Thyroid gland (tissue), 4 donors: ENCODE results near the gene CREB3L1. TPM values are rescaled to one million over a fixed set of nuclear protein-coding genes. Genes with fewer than 3 reads are reported as not detected.

ENCODE experiments used
- DNase-seq, 2 donors: peaks; one replicate each; pipeline ENCODE4 v3.0.0-alpha.2; 2019
- H3K27ac ChIP-seq, 3 donors: fragments of 200-600 bp; sonication (generic); 1 replicate in 2 of 3; 2 replicates in 1 of 3; pipeline ENCODE4 v1.5.1; 2016 to 2019; ENCODE audit warnings: mild to moderate bottlenecking in 1 of 3, moderate library complexity in 1 of 3
- H3K27me3 ChIP-seq: fragments of 200-600 bp; sonication (generic); one replicate; pipeline ENCODE4 v1.5.1; 2019
- H3K36me3 ChIP-seq, 2 donors: fragments of 200-600 bp; sonication (generic); one replicate each; pipeline ENCODE4 v1.5.1; 2016 to 2019
- H3K4me1 ChIP-seq, 2 donors: fragments of 200-600 bp; sonication (generic); one replicate each; pipeline ENCODE4 v1.5.1; 2017 to 2019
- H3K4me3 ChIP-seq, 3 donors: fragments of 200-600 bp; sonication (generic); replicated peaks in 1 of 3; 1 replicate in 2 of 3; 2 replicates in 1 of 3; pipeline ENCODE4 v1.5.1; 2016; ENCODE audit warnings: mild to moderate bottlenecking in 1 of 3
- H3K9me3 ChIP-seq: fragments of 200-600 bp; sonication (generic); one replicate; pipeline ENCODE4 v1.5.1; 2017
- CTCF ChIP-seq, 6 experiments: fragments of 200-600 bp in 3 of 6; fragments of 450-650 bp in 3 of 6; sonication (generic) in 3 of 6; IDR thresholded peaks; one replicate each; pipeline ENCODE4 v1.5.1; 2016 to 2019; ENCODE audit warnings: antibody characterized with exemption in 6 of 6, mild to moderate bottlenecking in 2 of 6, inconsistent platforms in 1 of 6, moderate library complexity in 1 of 6
- POLR2A ChIP-seq, 2 donors: fragments of 450-650 bp; IDR thresholded peaks; one replicate each; pipeline ENCODE4 v1.6.1; 2017; ENCODE audit warnings: antibody characterized with exemption in 2 of 2, mild to moderate bottlenecking in 2 of 2, moderate library complexity in 1 of 2
- WGBS, 2 donors: methylation state at CpG; one replicate each; pipeline ENCODE4 v1.1.5; 2017; 5-methylcytosine and 5-hydroxymethylcytosine counted together
- intact Hi-C: fragments of 100-400 bp; cut with DNase I; formaldehyde crosslinking; loops from one replicate; pipeline ENCODE4 v1.15.1; 2023
- total RNA-seq, 4 donors: library from RNA; depleted of rRNA; stranded (reverse); fragments of >200 nt; gene quantifications; one replicate each; pipeline ENCODE4 v1.2.3, GENCODE V29; 2016

CREB3L1 gene
- total RNA-seq, 4 donors from 2014 or later: 0.88 to 3.1 (median 2.1) TPM

GRCh38 chr11:46364056-46364455 lies 86.6 kb downstream of the CREB3L1 start:
- no peak overlapping the region for H3K27ac ChIP-seq
- 95% methylated on average over 6 to 7 of the region's 9 CpGs for WGBS, 2 donors

GRCh38 chr11:46364791-46365190 lies 87.3 kb downstream of the CREB3L1 start:
- intact Hi-C loops: no loop called here
- Histone ChIP-seq H3K4me3 (no peak overlapping the region), H3K27ac (no peak overlapping the region), H3K27me3 (no peaks in the 10 kb centered on the region), H3K9me3 (no peaks in the 10 kb centered on the region), H3K4me1 (peaks cover 18 to 33% of the 10 kb centered on the region in 2 donors), H3K36me3 (peaks cover 0 to 7% of the 10 kb centered on the region in 2 donors)
- DNase-seq: no peak
- WGBS, 2 donors: 83 to 100% methylated on average over 2 to 3 of the region's 3 CpGs
- no peak for TF ChIP-seq CTCF (IDR thresholded peaks at IDR 0.05)
- TF ChIP-seq POLR2A (IDR thresholded peaks at IDR 0.05): no peak

More at GRCh38 chr11:46364056-46364455, 86.6 kb downstream of the CREB3L1 start:
- Histone ChIP-seq H3K36me3 (peaks cover 0 to 7% of the 10 kb centered on the region in 2 donors), H3K9me3 (no peaks in the 10 kb centered on the region), H3K27me3 (no peaks in the 10 kb centered on the region), H3K4me3 (no peak overlapping the region), H3K4me1 (peaks cover 18 to 29% of the 10 kb centered on the region in 2 donors)
- DNase-seq: no peak
- intact Hi-C loops: no loop called here
- no peak for TF ChIP-seq POLR2A (IDR thresholded peaks at IDR 0.05)

GRCh38 chr11:46366260-46366659 lies 88.8 kb downstream of the CREB3L1 start:
- intact Hi-C loops: no loop called here
- Histone ChIP-seq H3K27ac (no peak overlapping the region), H3K27me3 (no peaks in the 10 kb centered on the region), H3K4me3 (no peak overlapping the region), H3K36me3 (peaks cover 0 to 7% of the 10 kb centered on the region in 2 donors), H3K4me1 (peaks cover 17 to 36% of the 10 kb centered on the region in 2 donors), H3K9me3 (no peaks in the 10 kb centered on the region)
- no peak for DNase-seq
- TF ChIP-seq POLR2A (IDR thresholded peaks at IDR 0.05) (no peak), CTCF (IDR thresholded peaks at IDR 0.05) (no peak)
- 90 to 98% methylated on average over 2 to 16 of the region's 22 CpGs for WGBS, 2 donors

- no peak for TF ChIP-seq CTCF (IDR thresholded peaks at IDR 0.05)
- TF ChIP-seq POLR2A (IDR thresholded peaks at IDR 0.05): no peak
- H3K27ac ChIP-seq: no peak overlapping the region
These were observed 89.2 kb downstream of the CREB3L1 start for GRCh38 chr11:46366661-46367161.

GRCh38 chr11:46367244-46367915 lies 89.9 kb downstream of the CREB3L1 start:
- Histone ChIP-seq H3K27ac (no peak overlapping the region), H3K36me3 (peaks cover 0 to 12% of the 10 kb centered on the region in 2 donors), H3K27me3 (no peaks in the 10 kb centered on the region), H3K9me3 (no peaks in the 10 kb centered on the region), H3K4me3 (no peak overlapping the region), H3K4me1 (peaks cover 6 to 25% of the 10 kb centered on the region in 2 donors)
- 30% methylated on average over 9 of the region's 32 CpGs; no CpG with 5 or more reads in 1 of the 2 donors for WGBS, 2 donors
- peak in 1 of 2 donors; percentile 40 for DNase-seq
- intact Hi-C loops: no loop called here
- TF ChIP-seq CTCF (IDR thresholded peaks at IDR 0.05) (peak; percentile 35 to 82 (median 66)), POLR2A (IDR thresholded peaks at IDR 0.05) (no peak)

More at GRCh38 chr11:46366661-46367161, 89.2 kb downstream of the CREB3L1 start:
- peaks cover 0 to 8% of the 10 kb centered on the region in 2 donors for H3K36me3 ChIP-seq
- H3K27me3 ChIP-seq: no peaks in the 10 kb centered on the region
- WGBS, 2 donors: 95 to 98% methylated on average over 8 to 19 of the region's 31 CpGs
- H3K4me1 ChIP-seq: peaks cover 13 to 31% of the 10 kb centered on the region in 2 donors
- H3K4me3 ChIP-seq: no peak overlapping the region
- intact Hi-C loops: no loop called here
- no peak for DNase-seq
- H3K9me3 ChIP-seq: no peaks in the 10 kb centered on the region
